Keratinocyte (primary cell): ENCODE measurements around the gene BBS1. TPM values are rescaled to one million over a fixed set of nuclear protein-coding genes. Genes with fewer than 3 reads are reported as not detected.

Source experiments
- DNase-seq: peaks from one replicate; pipeline ENCODE4 v3.0.0-alpha.2; 2011; ENCODE audit warnings: low read depth, missing footprints, low spot score
- FAIRE-seq: peaks from 2 replicates; lab custom pipeline; 2011; peaks lifted over from hg19 to GRCh38; lab: Jason Lieb, UNC
- H2AFZ ChIP-seq: 2 replicates; pipeline ENCODE4 v1.6.0; 2012; ENCODE audit warnings: low read length, control low read depth, inconsistent platforms; ENCODE audit not compliant: control insufficient read depth
- H3K27ac ChIP-seq: 2 replicates; pipeline ENCODE4 v1.5.1; 2011; ENCODE audit warnings: low read length; ENCODE audit not compliant: control insufficient read depth, insufficient read depth
- H3K27me3 ChIP-seq: 3 replicates; pipeline ENCODE4 v1.6.0; 2011; ENCODE audit warnings: low read length; ENCODE audit not compliant: control insufficient read depth, insufficient read depth; ENCODE audit errors: extremely low read depth
- H3K36me3 ChIP-seq, 2 experiments: 2 replicates in 1 of 2; 3 replicates in 1 of 2; pipeline ENCODE4 v1.5.1; 2011; ENCODE audit warnings: low read length in 2 of 2, mild to moderate bottlenecking in 1 of 2; ENCODE audit not compliant: control insufficient read depth in 2 of 2, insufficient read depth in 2 of 2; ENCODE audit errors: extremely low read depth in 1 of 2
- H3K4me1 ChIP-seq: 3 replicates; pipeline ENCODE4 v1.5.1; 2011; ENCODE audit warnings: low read length; ENCODE audit not compliant: control insufficient read depth, insufficient read depth; ENCODE audit errors: extremely low read depth
- H3K4me2 ChIP-seq: 3 replicates; pipeline ENCODE4 v1.6.0; 2011; ENCODE audit warnings: low read depth, low read length; ENCODE audit not compliant: control insufficient read depth, insufficient read depth; ENCODE audit errors: extremely low read depth
- H3K4me3 ChIP-seq, 3 experiments: fragments of 200-600 bp in 1 of 3; sonication (generic) in 1 of 3; 2 replicates in 2 of 3; 3 replicates in 1 of 3; pipeline ENCODE4 v1.5.1; 2011 to 2016; ENCODE audit warnings: low read length in 3 of 3, mild to moderate bottlenecking in 3 of 3, control low read depth in 2 of 3, inconsistent platforms in 1 of 3, low read depth in 1 of 3, mixed read lengths in 1 of 3, mixed run types in 1 of 3, moderate library complexity in 1 of 3; ENCODE audit not compliant: control insufficient read depth in 2 of 3, insufficient read depth in 2 of 3; ENCODE audit errors: extremely low read depth in 1 of 3
- H3K79me2 ChIP-seq: 2 replicates; pipeline ENCODE4 v1.6.0; 2012; ENCODE audit warnings: low read length; ENCODE audit not compliant: control insufficient read depth, insufficient read depth
- H3K9ac ChIP-seq: 3 replicates; pipeline ENCODE4 v1.6.0; 2011; ENCODE audit warnings: low read length; ENCODE audit not compliant: control insufficient read depth, insufficient read depth; ENCODE audit errors: extremely low read depth
- H3K9me1 ChIP-seq: 3 replicates; pipeline ENCODE4 v1.6.0; 2011; ENCODE audit warnings: low read length; ENCODE audit not compliant: control insufficient read depth, insufficient read depth; ENCODE audit errors: extremely low read depth
- H3K9me3 ChIP-seq: 2 replicates; pipeline ENCODE4 v1.5.1; 2012; ENCODE audit warnings: low read depth, low read length; ENCODE audit not compliant: control insufficient read depth
- H4K20me1 ChIP-seq: 3 replicates; pipeline ENCODE4 v1.6.0; 2011; ENCODE audit warnings: low read length; ENCODE audit not compliant: control insufficient read depth, insufficient read depth; ENCODE audit errors: extremely low read depth
- EZH2 ChIP-seq: IDR thresholded peaks from one replicate; pipeline ENCODE4 v1.6.1; 2012; ENCODE audit warnings: inconsistent platforms, mild to moderate bottlenecking, low read length, moderate library complexity
- dilution Hi-C: fragments of 300-500 bp; cut with MboI; formaldehyde crosslinking; loops from one replicate; pipeline ENCODE4 v1.7.0; 2020; ENCODE audit warnings: low sequenced_read_pairs; ENCODE audit not compliant: extremely low pct_ligation_motif_present
- polyA plus RNA-seq, 5 experiments: library from polyadenylated mRNA; depleted of rRNA in 3 of 5; stranded (reverse) in 3 of 5; stranded (forward) in 1 of 5; unstranded in 1 of 5; fragments of >200 nt; gene quantifications; 1 replicate in 1 of 5; 2 replicates in 3 of 5; 3 replicates in 1 of 5; pipeline versions ENCODE4 v1.2.1 to v1.2.3, GENCODE V29; 2011 to 2012; ENCODE audit warnings: missing spikeins in 2 of 5, low read depth in 1 of 5, low replicate concordance in 1 of 5
- TF ChIP-seq, protein P1 (sequence below), 3 experiments: IDR thresholded peaks in 1 of 3; conservative IDR thresholded peaks in 1 of 3; optimal IDR thresholded peaks in 1 of 3; 2 replicates in 2 of 3; 3 replicates in 1 of 3; pipeline versions ENCODE3 to v1.5.1; 2011; ENCODE audit warnings: low read length in 3 of 3, mild to moderate bottlenecking in 3 of 3, moderate library complexity in 2 of 3, control low read depth in 1 of 3, inconsistent platforms in 1 of 3; ENCODE audit not compliant: insufficient read depth in 2 of 3; ENCODE audit errors: extremely low read depth in 1 of 3

Gene BBS1
- polyA plus RNA-seq, 1 donor (not counting 4 experiments of a cell fraction or from before 2014, with no cell fraction given) = 11.7 TPM

DNA sequence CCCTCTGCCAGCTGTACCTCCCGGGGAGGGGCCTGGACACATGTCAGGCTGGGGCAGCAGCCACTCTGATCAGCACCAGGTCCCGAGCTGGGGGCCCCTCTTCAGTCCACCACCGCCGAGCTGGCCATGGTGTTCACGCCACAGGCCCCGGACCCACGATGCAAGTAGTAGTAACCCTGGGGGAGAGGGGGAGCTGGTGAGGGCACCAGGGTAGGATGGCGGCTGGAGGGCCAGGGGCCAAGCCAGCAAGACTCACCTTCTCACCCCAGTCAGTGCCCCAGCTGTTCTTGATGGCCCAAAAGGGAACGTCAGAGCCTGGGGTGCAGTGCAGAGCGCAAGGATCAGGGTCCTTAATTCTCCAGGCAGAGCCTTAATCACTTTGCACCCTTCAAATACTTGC is 53.4 kb downstream of the BBS1 start:
- H4K20me1 ChIP-seq = no peaks in the 10 kb centered on the region
- no peak overlapping the region for H3K27ac ChIP-seq
- FAIRE-seq = no peak
- H3K27me3 ChIP-seq = peaks cover 22% of the 10 kb centered on the region
- H3K9me3 ChIP-seq = no peaks in the 10 kb centered on the region
- TF ChIP-seq, protein P1, sequence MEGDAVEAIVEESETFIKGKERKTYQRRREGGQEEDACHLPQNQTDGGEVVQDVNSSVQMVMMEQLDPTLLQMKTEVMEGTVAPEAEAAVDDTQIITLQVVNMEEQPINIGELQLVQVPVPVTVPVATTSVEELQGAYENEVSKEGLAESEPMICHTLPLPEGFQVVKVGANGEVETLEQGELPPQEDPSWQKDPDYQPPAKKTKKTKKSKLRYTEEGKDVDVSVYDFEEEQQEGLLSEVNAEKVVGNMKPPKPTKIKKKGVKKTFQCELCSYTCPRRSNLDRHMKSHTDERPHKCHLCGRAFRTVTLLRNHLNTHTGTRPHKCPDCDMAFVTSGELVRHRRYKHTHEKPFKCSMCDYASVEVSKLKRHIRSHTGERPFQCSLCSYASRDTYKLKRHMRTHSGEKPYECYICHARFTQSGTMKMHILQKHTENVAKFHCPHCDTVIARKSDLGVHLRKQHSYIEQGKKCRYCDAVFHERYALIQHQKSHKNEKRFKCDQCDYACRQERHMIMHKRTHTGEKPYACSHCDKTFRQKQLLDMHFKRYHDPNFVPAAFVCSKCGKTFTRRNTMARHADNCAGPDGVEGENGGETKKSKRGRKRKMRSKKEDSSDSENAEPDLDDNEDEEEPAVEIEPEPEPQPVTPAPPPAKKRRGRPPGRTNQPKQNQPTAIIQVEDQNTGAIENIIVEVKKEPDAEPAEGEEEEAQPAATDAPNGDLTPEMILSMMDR (optimal IDR thresholded peaks at IDR 0.05 in 1 of 3, IDR thresholded peaks at IDR 0.05 in 1 of 3, conservative IDR thresholded peaks at IDR 0.05 in 1 of 3; ENCODE audit: extremely low read depth in 1 of 3, insufficient read depth in 2 of 3, low read length in 3 of 3) = no peak
- TF ChIP-seq EZH2 = no peak
- no peak overlapping the region for H3K4me2 ChIP-seq
- no peak overlapping the region for H3K9ac ChIP-seq
- no peaks in the 10 kb centered on the region for H3K36me3 ChIP-seq
- no peak overlapping the region for H3K4me3 ChIP-seq
- H3K79me2 ChIP-seq = no peaks in the 10 kb centered on the region
- no peak for DNase-seq
- no peaks in the 10 kb centered on the region for H3K9me1 ChIP-seq
- H3K4me1 ChIP-seq = peaks cover 5% of the 10 kb centered on the region
- dilution Hi-C loops = no loop called here
- H2AFZ ChIP-seq = no peak overlapping the region

DNA sequence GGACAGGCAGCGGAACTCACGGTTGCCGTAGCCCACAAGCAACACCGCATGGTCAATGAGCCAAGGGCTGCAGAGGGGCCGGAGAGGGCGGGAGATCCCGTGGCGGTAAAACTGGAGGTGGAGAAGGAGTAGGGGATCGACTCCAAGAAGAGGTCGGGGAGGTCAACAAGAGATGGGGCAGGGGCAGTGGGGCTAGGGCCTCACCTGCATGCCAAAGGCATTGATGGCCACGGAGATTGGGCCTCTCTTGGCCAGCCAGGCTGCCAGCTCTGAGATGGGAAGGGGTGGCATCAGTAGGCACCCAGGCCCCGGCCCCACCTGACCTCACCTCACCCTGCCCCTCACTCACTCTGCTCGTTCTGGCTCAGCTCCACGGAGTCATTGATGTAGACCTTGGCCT is 54.1 kb downstream of the BBS1 start:
- Histone ChIP-seq H3K4me3 (no peak overlapping the region), H3K9me3 (no peaks in the 10 kb centered on the region), H3K4me1 (peaks cover 5% of the 10 kb centered on the region), H3K9ac (no peak overlapping the region), H3K4me2 (no peak overlapping the region), H4K20me1 (no peaks in the 10 kb centered on the region), H3K79me2 (no peaks in the 10 kb centered on the region), H3K27me3 (peaks cover 19% of the 10 kb centered on the region), H3K36me3 (no peaks in the 10 kb centered on the region), H2AFZ (no peak overlapping the region), H3K27ac (no peak overlapping the region), H3K9me1 (no peaks in the 10 kb centered on the region)
- dilution Hi-C loops = no loop called here
- no peak for TF ChIP-seq EZH2
- TF ChIP-seq, protein P1 (optimal IDR thresholded peaks at IDR 0.05 in 1 of 3, IDR thresholded peaks at IDR 0.05 in 1 of 3, conservative IDR thresholded peaks at IDR 0.05 in 1 of 3; ENCODE audit: extremely low read depth in 1 of 3, insufficient read depth in 2 of 3, low read length in 3 of 3) = no peak
- no peak for DNase-seq
- no peak for FAIRE-seq
